DMS114 treated with DMSO at 0.1 percent for 48 hours (cell line): ENCODE measurements around the gene HPD.
A peak's percentile ranks its signal among the peaks of the same experiment; 100 is the strongest.
"Not testable (repeated sequence)": the region's sequence is repeated elsewhere in the genome, so short reads cannot be mapped to it uniquely, and the experiment has no call there.

Source experiments
- DNase-seq: peaks from one replicate; lab custom pipeline; 2025; ENCODE audit not compliant: unreplicated experiment; lab: John Stamatoyannopoulos, UW

Gene HPD

GRCh38 chr12:121866331-121866730 lies 7.7 kb upstream of the HPD start:
- DNase-seq, result no peak

- no peak for DNase-seq
Measured at GRCh38 chr12:121861636-121862254, 3.1 kb upstream of the HPD start.

GRCh38 chr12:121860699-121861098 lies 2.0 kb upstream of the HPD start:
- not testable (repeated sequence) for DNase-seq

DNA sequence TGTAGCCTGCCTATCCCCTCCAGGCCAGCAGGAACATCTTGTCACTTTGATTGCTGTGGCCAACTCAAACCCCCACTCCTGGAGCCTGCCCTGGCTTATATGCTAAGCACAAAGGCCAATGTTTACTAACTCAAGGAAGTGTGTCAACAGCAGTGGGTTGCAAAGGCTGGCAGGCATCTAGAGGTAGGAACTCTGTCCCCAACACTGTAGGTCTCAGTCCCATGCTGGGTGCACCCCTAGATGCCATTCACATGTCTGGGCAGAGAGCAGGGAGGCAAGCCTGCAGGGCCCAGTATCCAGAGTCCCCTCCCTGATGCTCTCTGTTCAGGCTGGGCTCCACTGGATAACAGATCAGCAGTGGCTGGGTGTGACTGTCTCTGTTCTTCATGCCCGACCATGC lies 1.6 kb upstream of the HPD start:
- no peak for DNase-seq

GRCh38 chr12:121858318-121858661 lies 369 bp downstream of the HPD start:
- DNase-seq, result no peak

DNA sequence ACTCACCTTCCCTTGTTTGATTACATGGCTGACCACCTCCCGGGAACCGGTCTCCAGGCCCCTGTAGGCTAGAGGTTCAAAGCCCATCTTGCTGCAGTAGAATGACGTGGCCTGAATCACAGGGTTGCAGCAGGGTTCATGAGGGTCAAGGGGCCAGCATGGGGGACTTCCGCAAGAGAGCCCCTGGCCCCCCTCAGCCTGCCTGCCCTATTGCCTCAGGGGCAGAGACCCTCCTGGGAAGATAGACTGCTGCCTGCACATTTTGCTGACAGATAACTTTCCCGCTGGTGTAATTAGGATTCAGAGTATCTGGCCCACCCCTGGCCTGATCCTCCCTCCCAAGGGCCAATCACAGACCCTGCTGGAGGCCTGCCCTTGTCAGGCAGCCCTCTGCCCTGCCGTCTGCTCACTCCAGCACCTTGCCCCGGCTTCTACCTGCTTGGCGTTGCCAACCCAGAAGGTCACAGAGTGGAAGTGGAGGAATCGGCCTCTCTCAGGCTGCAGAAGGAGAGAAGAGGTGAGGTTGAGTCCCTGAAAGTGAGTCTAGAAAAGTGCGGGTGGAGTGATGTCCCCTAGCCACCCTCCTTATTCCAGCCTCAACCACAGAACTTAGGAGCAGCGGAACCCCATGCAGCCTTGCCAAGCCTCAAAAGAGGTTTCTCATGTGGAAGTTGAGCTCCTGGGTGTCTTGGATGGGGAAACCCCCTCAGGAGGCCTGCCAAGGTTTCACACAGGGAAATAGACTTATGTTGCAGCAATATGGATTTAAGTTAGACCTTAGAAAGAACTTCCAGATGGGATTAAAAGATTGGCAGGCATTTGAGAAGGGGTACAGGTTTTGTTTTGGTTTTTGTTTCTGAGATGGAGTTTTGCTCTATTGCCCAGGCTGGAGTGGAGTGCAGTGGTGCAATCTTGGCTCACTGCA lies 1.1 kb downstream of the HPD start:
- no peak for DNase-seq

GRCh38 chr12:121852392-121852791 lies 6.3 kb downstream of the HPD start:
- not testable (repeated sequence) for DNase-seq

DNA sequence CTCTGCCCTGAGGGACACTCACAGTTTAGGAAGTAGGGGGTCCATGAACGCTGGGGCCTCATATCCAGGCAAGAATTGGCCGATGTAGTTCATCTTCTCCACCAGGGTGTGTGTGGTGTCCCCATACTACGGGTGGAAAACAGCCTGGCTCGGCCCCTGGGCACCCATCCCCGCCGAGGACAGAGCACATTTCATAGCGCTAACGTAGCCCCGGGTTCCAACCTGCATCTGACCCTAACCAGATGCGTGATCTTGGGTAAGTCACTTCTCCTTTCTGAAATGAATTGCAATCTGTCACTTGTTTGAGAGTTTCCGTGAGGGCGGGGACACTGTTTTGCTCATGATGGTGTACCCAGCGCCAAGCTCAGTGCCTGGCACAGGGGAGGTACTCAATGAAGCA lies 9.0 kb downstream of the HPD start:
- no peak for DNase-seq

DNA sequence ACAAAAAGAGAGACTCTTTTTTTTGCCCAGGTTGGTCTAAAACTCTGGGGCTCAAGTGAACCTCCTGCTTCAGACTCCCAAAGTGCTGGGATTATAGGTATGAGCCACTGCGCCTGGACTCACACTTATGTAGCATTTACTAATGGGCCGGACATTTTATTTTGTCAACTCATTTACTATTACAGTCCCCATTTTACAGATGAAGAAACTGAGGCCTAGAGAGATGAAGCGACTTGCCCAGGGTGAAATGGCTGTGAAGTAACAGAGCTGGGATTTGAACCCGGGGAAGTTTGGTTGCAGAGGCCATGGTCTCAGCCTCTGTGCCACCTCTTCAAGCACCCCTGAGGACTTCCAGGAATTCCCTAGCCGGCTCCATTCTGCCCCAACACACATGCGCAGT lies 9.4 kb downstream of the HPD start:
- DNase-seq, result no peak

DNA sequence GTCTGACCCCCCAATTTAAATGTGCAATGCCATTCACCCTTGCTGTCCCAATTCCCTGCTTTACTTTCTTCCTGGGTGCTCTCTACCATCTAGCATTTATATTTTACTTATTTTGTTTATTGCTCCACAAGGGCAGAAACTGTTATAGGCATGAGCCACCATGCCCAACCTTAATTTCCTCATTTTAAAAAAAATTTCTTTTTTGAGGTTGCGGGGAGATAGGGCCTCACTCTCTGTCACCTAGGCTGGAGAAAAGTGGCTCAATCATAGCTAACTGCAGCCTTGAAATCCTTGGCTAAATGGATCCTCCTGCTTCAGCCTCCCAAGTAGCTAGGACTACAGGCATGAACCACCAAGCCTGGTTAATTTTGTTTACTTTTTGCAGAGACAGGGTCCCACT lies 13.0 kb downstream of the HPD start:
- DNase-seq, result no peak

DNA sequence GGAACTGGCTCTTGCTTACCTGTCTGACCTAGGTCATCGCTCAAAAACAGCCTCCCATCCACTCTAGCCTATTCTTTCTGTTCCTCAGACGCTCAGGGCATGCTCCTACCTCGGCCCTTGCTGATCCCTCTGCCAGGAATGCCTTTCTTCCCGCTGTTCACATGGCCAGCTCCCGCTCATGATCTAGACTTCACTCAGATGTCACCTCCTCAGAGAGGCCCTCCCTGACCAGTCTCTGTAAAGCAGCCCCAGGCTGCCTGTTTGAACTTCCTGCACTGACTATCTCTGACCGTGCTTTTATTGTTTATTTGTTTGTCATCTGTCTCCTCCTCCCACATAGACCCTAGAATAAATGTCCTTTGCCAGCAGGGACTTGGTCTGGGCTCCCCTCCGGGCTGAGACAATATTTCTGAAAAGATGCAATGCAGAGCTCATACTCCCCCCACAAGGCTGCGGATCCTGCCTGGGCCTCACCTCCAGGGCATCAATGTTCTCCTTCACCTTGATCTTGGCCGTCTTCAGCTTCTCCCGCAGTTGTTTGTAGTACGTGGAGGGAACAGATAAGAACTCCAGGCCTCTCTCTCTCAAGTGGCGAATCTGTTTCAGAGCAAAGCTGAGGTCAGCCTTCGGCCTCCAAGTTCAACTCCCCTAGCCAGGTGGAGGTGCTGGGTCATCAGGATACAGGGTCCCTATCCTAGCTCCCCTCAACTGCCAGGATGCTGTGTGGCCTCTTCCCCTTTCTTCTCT lies 15.2 kb downstream of the HPD start:
- no peak for DNase-seq

- no peak for DNase-seq
Measured at GRCh38 chr12:121839993-121840761, 18.5 kb downstream of the HPD start.

DNA sequence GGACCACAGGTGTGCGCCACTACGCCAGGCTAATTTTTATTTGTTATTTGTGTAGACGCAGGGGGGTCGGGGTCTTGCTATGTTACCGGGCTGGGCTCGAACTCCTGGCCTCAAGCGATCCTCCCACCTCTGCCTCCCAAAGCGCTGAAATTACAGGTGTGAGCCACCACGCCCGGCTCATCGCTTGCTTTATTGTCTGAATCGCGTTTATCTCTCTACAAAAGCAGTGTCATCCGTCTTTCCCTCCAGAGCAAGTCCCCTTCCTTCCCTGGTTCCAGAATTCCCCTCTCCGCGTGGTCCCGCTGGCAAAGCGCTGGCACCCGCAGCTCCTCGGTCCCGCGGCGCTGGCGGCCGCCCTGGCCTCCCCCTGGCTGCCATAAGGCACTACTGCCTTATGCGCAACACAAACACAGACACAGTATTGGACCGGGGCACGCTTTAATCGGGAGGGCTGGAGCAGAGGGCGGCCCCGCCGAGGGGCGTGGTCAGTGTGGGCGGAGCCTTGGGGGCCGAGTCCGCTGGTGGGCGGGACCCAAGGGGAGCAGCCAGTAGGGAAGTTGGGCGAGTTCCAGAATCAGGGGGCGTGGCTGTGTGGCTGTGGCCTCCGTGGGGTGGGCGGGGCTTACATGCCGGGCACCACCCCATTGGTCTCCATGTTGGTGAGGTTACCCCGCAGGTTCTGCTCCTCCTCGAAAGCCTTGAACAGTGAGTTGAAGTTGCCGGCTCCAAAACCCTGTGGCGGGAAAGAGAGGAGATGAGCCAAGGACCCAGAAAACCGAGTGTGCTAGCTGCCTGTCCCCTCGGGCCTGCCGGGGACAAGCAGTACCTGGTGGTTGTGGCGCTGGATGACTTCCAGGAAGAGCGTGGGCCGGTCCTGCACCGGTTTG lies 19.3 kb downstream of the HPD start:
- DNase-seq, result peak; percentile 97

- DNase-seq, result no peak
Measured at GRCh38 chr12:121838126-121838525, 20.5 kb downstream of the HPD start.

DNA sequence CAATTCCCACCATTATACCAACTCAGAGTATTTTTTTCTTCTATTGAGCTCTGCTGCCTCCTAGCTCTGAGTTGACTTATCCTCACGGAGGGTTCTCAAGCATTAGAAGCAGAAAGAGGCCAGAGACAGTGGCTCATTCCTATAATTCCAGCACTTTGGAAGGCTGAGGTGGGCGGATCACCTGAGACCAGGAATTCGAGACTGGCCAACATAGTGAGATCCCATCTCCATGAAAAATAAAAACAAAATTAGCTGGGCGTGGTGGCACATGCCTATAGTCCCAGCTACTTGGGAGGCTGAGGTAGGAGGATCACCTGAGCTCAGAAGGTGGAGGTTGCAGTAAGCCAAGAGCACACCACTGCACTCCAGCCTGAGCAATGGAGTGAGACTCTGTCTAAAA lies 21.0 kb downstream of the HPD start:
- DNase-seq, result no peak

GRCh38 chr12:121831571-121832245 lies 27.0 kb downstream of the HPD start:
- no peak for DNase-seq

- no peak for DNase-seq
Measured at GRCh38 chr12:121830588-121831265, 27.9 kb downstream of the HPD start.

DNA sequence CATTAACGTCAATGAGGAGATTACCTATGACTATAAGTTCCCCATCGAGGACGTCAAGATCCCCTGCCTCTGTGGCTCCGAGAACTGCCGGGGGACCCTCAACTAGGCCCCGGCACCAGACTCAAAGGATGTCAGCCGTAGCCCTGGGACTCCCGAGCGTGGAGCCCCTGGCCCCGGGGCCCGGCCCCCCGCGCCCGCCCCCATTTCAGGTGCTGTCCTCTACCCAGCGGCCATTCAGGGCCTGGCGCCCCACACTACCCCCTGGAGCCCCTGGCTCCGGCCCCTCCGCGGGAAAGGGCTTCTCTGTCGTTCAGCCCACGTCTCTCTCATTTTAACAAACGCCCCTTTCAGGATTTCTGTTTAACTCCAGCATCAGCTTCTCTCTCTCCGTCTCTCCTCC lies 28.5 kb downstream of the HPD start:
- no peak for DNase-seq
